ENCODE data around the gene MUC7. TPM values are rescaled to one million over a fixed set of nuclear protein-coding genes. Genes with fewer than 3 reads are reported as not detected.

The MUC7 gene
- total and polyA plus RNA-seq, 2 experiments from 2014 or later: not detected

DNA sequence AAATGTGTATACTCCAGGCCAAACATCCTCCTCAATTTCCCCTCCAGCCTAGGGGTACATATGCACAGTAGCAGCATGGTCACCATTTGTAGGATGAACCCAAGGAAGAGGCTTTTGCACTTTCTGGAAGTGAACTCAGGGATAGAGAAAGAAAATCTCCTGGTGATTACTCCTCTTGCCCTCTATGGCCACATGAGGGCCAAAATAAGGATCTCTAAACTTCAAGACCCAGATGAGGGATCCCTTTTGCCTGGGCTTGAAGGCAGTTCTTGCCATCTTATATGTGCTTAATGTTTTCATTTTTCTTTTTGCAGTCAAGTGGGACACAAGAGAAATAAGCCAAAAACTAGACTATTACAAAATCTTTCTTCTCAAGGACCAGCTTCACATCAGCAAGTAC is 29.5 kb upstream of the MUC7 start:
- Histone ChIP-seq H3K79me2 (no peaks in the 10 kb centered on the region), H3K27me3 (no peaks in the 10 kb centered on the region), H3K4me1 (ENCODE audit: insufficient read depth) (no peaks in the 10 kb centered on the region), H4K20me1 (ENCODE audit: insufficient read depth, poor library complexity, severe bottlenecking) (no peaks in the 10 kb centered on the region), H2AFZ (no peak overlapping the region), H3K9me2 (replicated peaks; ENCODE audit: insufficient read depth) (peaks cover 3% of the 10 kb centered on the region), H3K36me3 (replicated peaks; ENCODE audit: insufficient read depth, low read depth) (no peaks in the 10 kb centered on the region), H3K27ac (no peak overlapping the region), H3K9me3 (ENCODE audit: low read depth) (no peaks in the 10 kb centered on the region), H3K4me2 (no peak overlapping the region), H3K4me3 (no peak overlapping the region)
- TF ChIP-seq EZH2phosphoT487 (IDR thresholded peaks at IDR 0.05; ENCODE audit: low read depth, severe bottlenecking, unreplicated experiment) (no peak), EZH2 (IDR thresholded peaks at IDR 0.05; ENCODE audit: borderline replicate concordance) (no peak), CTCF (IDR thresholded peaks at IDR 0.05; ENCODE audit: poor library complexity) (no peak)
- no peak for DNase-seq (ENCODE audit: low spot score)

DNA sequence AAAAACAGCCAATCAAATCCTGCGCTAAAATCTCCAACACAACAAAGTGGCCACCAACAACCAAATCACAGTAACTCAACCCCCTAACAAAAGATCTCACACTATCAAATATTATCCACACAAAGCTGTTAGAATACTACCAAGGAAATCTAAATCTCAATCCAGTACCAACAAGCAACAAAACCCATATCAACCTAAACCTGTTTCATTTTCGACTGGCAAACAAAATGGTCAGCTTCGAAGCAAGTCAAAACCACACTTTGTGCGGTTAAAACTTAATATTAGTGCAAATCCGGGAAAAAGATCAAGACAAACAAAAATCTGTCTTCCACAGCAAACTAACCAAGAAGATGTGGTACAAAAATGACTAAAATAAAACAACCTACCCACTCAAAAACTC is 28.7 kb upstream of the MUC7 start:
- Histone ChIP-seq H3K79me2 (no peaks in the 10 kb centered on the region), H3K36me3 (replicated peaks; ENCODE audit: insufficient read depth, low read depth) (no peaks in the 10 kb centered on the region), H2AFZ (no peak overlapping the region), H3K27me3 (no peaks in the 10 kb centered on the region), H3K9me3 (ENCODE audit: low read depth) (no peaks in the 10 kb centered on the region), H3K9me2 (replicated peaks; ENCODE audit: insufficient read depth) (peaks cover 3% of the 10 kb centered on the region), H4K20me1 (ENCODE audit: insufficient read depth, poor library complexity, severe bottlenecking) (no peaks in the 10 kb centered on the region), H3K4me3 (no peak overlapping the region), H3K27ac (no peak overlapping the region), H3K4me2 (no peak overlapping the region), H3K4me1 (ENCODE audit: insufficient read depth) (no peaks in the 10 kb centered on the region)
- TF ChIP-seq CTCF (IDR thresholded peaks at IDR 0.05; ENCODE audit: poor library complexity): no peak
- no peak for TF ChIP-seq EZH2 (IDR thresholded peaks at IDR 0.05; ENCODE audit: borderline replicate concordance)
- TF ChIP-seq EZH2phosphoT487 (IDR thresholded peaks at IDR 0.05; ENCODE audit: low read depth, severe bottlenecking, unreplicated experiment): no peak
- 91% methylated on average over 5 of the region's 5 CpGs for WGBS (ENCODE audit: low lambda C conversion rate, missing lambda C conversion rate)
- no peak for DNase-seq (ENCODE audit: low spot score)

- Histone ChIP-seq H4K20me1 (ENCODE audit: insufficient read depth, poor library complexity, severe bottlenecking) (no peaks in the 10 kb centered on the region), H3K79me2 (no peaks in the 10 kb centered on the region), H3K4me2 (no peak overlapping the region), H3K4me1 (ENCODE audit: insufficient read depth) (no peaks in the 10 kb centered on the region), H3K36me3 (replicated peaks; ENCODE audit: insufficient read depth, low read depth) (no peaks in the 10 kb centered on the region), H3K27me3 (no peaks in the 10 kb centered on the region), H3K27ac (no peak overlapping the region), H3K9me3 (ENCODE audit: low read depth) (no peaks in the 10 kb centered on the region), H3K9me2 (replicated peaks; ENCODE audit: insufficient read depth) (no peaks in the 10 kb centered on the region), H2AFZ (no peak overlapping the region), H3K4me3 (no peak overlapping the region)
- TF ChIP-seq EZH2phosphoT487 (IDR thresholded peaks at IDR 0.05; ENCODE audit: low read depth, severe bottlenecking, unreplicated experiment) (no peak), CTCF (IDR thresholded peaks at IDR 0.05; ENCODE audit: poor library complexity) (no peak), EZH2 (IDR thresholded peaks at IDR 0.05; ENCODE audit: borderline replicate concordance) (no peak)
- WGBS (ENCODE audit: low lambda C conversion rate, missing lambda C conversion rate): 90% methylated on average over 3 of the region's 3 CpGs
- DNase-seq (ENCODE audit: low spot score): no peak
Observed at GRCh38 chr4:70449220-70449619, 22.8 kb upstream of the MUC7 start.

GRCh38 chr4:70452946-70453345 is 19.1 kb upstream of the MUC7 start:
- no peak overlapping the region for H2AFZ ChIP-seq
- WGBS (ENCODE audit: low lambda C conversion rate, missing lambda C conversion rate): 23% methylated on average over 1 of the region's 1 CpG
- no peak overlapping the region for H3K4me2 ChIP-seq
- H3K36me3 ChIP-seq (replicated peaks; ENCODE audit: insufficient read depth, low read depth): no peaks in the 10 kb centered on the region
- TF ChIP-seq CTCF (IDR thresholded peaks at IDR 0.05; ENCODE audit: poor library complexity) (no peak), EZH2 (IDR thresholded peaks at IDR 0.05; ENCODE audit: borderline replicate concordance) (no peak), EZH2phosphoT487 (IDR thresholded peaks at IDR 0.05; ENCODE audit: low read depth, severe bottlenecking, unreplicated experiment) (no peak)
- no peak overlapping the region for H3K27ac ChIP-seq
- no peaks in the 10 kb centered on the region for H4K20me1 ChIP-seq (ENCODE audit: insufficient read depth, poor library complexity, severe bottlenecking)
- no peak for DNase-seq (ENCODE audit: low spot score)
- H3K27me3 ChIP-seq: no peaks in the 10 kb centered on the region
- H3K9me3 ChIP-seq (ENCODE audit: low read depth): no peaks in the 10 kb centered on the region
- no peaks in the 10 kb centered on the region for H3K4me1 ChIP-seq (ENCODE audit: insufficient read depth)
- H3K79me2 ChIP-seq: no peaks in the 10 kb centered on the region
- H3K9me2 ChIP-seq (replicated peaks; ENCODE audit: insufficient read depth): no peaks in the 10 kb centered on the region
- no peak overlapping the region for H3K4me3 ChIP-seq
